HG02588 (cell line): ENCODE results near the gene PLS3.
"Not testable (repeated sequence)": the region's sequence is repeated elsewhere in the genome, so short reads cannot be mapped to it uniquely, and the experiment has no call there.

Experiments used
- ATAC-seq: cut with Tn5 transposase; IDR thresholded peaks from one replicate; pipeline ENCODE4 v1.9.1; 2021; ENCODE audit warnings: mild to moderate bottlenecking, moderate library complexity; ENCODE audit not compliant: unreplicated experiment

The PLS3 gene, protein sequence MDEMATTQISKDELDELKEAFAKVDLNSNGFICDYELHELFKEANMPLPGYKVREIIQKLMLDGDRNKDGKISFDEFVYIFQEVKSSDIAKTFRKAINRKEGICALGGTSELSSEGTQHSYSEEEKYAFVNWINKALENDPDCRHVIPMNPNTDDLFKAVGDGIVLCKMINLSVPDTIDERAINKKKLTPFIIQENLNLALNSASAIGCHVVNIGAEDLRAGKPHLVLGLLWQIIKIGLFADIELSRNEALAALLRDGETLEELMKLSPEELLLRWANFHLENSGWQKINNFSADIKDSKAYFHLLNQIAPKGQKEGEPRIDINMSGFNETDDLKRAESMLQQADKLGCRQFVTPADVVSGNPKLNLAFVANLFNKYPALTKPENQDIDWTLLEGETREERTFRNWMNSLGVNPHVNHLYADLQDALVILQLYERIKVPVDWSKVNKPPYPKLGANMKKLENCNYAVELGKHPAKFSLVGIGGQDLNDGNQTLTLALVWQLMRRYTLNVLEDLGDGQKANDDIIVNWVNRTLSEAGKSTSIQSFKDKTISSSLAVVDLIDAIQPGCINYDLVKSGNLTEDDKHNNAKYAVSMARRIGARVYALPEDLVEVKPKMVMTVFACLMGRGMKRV

DNA sequence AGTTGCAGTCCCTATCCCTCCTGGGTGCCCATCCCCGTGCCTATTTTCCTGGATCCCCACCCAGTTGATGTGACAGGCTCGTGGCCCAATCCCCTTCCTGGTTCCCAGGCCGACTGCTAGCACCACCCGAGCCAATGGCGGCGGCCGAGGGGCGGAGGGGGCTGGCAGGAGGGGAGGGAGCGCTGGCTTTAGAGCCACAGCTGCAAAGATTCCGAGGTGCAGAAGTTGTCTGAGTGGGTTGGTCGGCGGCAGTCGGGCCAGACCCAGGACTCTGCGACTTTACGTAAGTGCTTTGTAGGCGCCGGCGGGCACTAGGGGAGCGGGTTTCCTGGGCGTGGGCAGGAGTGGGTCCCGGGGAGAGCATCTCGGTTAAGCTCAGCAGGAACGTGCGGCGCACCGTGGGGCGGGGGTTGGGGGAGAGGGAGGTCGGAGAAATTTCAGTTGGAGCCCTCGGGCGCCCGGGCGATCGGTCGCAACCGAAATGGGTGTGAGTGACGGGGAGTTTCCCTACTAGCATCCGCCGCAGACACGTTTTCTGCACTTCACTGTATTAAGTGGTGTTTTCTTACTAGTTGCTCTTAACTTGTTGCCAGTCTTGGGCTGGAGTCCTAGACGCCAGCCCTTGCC, at the start of gene PLS3:
PLS3 (plus strand) TSS at position 197 of the 627 bp plus-strand sequence. CDS start 49,077 bp downstream, outside the sequence.
- no peak for ATAC-seq

DNA sequence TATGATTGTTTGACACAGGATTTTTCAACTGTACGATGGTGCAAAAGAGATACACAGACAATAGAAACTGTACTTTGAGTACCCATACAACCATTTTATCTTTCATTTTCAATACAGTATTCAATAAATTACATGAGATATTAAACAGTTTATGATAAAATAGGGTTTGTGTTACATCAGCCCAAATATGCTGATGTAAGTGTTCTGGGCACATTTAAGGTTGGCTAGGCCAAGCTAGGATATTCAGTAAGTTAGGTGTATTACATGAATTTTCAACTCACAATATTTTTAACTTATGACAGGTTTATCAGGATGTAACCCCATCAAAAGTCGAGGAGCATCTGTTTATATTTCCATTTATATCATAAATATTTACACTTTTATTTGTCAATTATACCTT, 42.9 kb upstream of the PLS3 start:
- no peak for ATAC-seq

DNA sequence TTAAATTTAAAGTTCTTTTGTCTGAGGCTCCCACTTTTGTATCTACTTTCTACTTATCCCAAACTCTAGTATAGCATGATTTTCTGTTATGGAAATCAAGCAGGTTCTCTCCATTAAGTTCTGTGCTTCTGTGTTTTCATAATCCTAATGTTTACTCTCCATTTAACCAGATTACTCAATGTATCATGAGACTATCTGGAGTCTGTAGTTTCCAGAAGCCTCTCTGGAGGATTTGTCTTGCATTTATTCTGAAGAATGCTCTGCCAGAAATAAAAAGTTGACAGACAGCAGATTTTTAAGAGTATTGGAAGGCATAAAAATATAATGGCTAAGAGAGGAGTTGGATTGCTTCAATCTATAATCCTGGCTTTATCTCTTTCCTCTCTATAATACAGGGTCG, 39.2 kb upstream of the PLS3 start:
- ATAC-seq = no peak

DNA sequence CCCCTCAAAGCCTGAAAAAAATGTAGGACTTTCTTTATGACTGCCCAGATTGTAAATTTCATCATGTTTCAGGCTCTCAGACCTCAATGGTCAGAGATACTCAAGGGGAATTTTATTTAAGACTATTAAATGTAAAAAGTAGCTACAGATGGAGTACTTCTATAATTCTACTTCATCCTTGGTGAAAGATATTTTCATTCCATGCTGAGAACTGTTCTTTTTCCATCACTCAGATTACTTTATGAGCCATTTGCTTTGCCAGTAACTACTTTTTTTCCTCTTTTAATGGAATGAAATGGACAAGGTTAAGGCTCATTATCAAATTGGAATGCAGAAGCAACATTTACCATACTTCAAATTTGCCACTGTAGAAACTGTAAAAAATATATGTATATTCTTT, 38.0 kb upstream of the PLS3 start:
- ATAC-seq = no peak

DNA sequence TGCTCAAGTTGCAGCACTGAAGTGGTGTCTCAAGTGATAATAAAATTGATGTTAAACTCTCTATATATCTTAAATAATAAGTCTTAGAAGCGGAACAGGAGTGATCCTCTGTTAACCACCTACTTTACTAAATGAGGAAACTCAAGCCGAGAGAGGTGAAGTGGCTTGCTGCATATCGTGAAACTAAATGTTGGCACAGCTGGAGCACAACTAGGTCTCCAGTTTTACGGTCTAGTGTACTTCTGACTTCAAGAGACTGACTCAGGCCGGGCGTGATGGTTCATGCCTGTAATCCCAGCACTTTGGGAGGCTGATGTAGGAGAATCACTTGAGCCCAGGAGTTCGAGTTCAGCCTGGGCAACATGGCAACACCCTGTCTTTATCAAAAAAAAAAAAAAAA, 35.5 kb upstream of the PLS3 start:
- ATAC-seq = no peak

DNA sequence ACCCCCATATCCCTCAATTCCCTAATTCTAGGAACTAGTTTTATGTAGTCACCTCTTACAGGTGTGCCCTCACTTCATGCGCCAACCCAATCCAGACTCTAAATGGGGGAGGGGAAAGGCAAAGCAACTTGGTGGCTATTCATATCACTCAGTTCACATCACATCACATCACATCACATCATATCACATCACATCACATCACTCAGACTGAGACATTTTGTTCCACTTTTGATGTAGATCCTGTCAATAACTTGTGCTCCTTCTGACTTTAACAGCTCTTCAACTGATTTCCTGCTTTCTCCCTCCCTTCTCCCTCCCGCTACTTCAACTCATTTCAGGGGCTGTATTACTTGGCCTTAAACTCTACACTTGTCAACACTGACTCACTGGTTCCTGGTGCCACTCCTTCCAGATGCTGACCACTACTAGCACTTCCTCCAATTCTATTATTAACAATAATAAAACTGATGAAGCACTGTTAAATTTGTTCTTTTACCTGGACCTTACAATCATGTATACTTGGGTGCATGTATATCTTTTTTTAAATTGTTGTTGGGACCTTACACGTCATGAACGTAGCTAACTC, 29.1 kb upstream of the PLS3 start:
- ATAC-seq = no peak

DNA sequence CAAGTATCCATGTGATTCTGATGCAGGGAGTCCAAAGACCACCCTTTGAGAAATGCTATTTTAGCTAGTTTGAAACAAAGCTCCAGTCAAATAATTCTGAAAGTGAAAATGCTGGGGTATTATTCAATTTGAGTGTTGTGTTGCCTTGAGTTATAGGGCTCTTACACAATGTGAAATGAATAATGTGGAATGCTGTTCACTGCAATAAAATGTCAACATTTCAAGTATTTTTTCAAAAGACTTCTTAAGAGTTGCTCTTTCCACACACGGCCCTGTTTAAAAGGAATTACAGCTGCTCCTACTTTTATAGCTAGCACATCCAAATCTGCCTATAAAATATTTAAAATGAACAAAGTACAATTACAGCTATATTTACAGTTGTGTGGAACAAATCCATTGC, 27.5 kb upstream of the PLS3 start:
- no peak for ATAC-seq

DNA sequence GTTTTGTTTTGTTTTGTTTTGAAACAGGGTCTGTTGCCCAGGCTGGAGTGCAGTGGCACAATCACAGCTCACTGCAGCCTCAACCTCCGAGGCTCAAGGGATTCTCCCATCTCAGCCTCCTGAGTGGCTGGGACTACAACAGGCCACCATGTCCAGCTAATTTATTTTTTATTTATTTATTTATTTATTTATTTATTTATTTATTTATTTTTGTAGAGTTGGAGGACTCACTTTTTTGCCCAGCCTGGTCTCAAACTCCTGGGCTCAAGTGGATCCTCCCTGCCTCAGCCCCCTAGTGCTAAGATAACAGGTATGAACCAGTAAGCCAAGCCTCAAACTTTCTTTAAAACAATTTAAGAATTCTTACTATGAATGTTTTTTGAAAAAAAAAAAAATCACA, 26.6 kb upstream of the PLS3 start:
- ATAC-seq = no peak

DNA sequence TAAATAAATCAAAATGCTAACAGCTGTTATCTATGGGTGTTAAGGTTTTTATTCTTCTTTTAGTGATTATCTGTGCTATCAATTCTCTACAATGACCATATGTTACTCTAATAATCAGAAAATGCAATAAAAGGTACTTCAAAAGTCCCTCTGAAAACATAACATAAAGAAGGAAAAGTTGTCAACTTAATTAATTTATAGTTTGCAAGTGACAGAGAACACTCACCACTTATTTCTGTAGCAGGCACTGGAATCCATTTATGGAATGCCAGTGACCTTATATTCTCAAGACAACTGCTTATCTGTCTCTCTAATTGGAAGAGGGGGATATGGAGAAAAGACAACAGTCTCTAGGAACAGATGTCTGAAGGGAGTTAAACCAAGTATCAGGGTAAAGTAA, 25.6 kb upstream of the PLS3 start:
- ATAC-seq = no peak

DNA sequence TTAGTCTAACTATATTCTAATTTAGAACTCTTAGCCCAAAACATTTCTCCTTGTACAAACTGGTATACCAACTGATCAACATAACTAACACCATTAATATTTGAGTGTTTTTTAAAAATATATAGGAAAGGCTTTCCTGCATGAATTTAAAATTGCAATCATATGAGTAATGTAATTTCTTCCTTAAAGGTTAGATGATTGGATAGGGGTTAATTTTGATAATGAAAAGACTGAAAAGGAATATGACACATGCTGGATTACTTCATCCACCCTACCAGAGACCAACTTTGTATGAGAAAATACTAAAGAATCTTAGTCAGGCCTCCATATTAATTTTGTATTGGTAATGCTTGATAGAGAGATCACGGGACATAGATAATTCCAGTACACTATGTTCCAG, 25.1 kb upstream of the PLS3 start:
- no peak for ATAC-seq

DNA sequence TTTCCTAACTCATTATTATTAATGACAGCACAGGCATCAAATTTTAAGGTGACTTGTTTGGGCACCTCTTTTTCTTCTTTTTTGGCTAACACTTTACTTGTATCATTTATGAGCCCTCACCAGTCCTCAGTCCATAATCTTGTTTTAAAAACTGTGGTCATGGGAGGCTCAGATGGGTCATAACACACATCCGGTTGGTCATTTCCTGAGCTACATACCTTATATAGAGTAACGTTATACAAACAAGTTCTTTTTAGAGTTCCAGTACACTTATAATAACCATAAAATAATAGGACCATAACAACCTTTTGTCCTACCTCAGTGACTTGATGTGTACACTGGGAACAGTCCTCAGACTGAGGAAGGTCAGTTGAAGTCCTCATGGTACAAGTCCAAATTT, 21.1 kb upstream of the PLS3 start:
- ATAC-seq = no peak

DNA sequence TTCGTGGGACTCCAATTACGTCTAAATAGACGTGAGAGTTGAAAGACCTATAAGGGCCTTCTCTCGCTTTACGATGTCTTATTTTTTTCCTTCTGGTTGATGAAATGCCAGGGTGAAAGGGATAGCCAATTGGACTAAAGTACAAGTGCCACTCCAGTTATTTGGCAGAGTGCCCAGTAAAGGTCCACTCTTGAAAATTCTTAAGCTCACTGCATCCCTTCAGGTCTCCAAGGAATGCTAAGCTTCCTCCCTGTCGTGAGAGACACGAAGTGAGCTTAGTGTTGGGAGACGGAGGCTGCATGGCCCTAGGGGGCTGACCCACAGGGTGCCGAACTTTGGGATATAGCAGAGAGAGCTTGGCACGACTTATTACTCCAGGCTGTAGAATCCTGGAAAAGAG, 19.9 kb upstream of the PLS3 start:
- ATAC-seq = not testable (repeated sequence)

DNA sequence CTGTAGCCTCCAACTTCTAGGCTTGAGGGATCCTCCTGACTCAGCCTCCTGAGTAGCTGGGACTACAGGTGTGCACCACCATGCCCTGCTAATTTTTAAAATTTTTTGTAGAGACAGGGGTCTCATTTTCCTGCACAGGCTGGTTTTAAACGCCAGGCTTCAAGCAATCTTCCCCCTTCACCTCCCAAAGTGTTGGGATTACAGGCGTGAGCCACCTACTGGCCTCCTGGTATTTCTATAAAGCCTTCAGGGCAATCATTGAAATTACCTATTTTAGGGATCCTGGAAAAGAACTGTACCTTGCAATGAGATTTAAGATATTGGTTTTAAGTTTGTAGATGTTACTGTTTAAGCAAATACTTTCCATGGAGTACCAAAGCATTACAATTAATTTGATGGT, 13.5 kb upstream of the PLS3 start:
- no peak for ATAC-seq

DNA sequence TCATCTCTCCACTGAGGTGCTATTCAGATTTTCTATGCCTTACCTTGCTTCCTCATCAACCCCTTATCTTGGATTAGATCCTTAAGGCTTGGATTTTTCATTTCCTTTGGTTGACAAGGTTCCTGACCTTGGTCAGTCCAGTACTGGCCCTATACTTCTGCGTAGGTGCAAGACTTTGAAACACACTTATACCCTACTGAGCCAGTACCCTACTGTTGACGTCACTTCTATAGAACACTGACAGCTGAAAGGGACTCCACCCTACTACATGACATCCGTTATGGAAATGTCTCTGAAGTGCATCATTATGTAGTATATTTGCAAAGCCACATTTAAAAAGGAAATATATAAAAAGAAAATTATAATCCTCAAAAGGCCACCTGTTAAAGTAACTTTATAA, 12.0 kb upstream of the PLS3 start:
- no peak for ATAC-seq

DNA sequence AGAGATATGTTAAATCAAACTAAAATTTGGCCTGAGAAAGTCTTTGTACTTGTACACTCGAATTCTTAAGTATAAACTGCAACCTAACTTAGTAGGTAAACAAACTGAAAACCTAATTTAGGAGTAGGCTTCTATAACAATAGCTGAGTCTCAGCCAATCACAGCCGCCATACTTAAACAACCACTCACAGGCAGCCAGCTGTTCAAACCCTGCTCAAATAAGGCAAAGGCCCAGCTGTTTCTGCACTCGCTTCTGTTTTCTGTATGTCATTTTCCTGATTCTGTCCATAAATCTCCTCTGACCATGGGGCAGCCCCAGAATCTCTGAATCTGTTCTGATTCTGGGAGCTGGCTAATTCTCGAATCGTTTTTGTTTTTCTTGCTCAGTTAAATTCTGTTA, 7.8 kb upstream of the PLS3 start:
- ATAC-seq = no peak

DNA sequence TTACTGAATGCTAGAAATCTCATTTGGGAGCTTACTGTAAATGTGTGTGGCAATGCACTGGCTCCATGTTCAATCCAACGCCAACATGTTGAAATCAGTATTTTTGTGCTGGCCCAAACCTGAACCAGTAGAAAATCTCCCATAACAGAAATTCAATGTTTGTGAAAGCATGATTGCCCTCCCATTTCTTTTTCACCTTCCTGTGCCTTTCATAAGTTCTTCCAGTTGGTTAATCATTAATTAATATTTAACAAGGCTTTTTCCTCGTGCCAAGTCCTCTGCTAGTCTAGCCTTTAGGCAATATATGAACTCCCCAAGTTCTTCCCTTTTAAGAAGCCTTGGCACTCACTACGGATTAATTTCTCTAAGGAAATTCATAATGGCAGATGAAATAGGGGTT, 1.3 kb upstream of the PLS3 start:
- ATAC-seq = no peak

DNA sequence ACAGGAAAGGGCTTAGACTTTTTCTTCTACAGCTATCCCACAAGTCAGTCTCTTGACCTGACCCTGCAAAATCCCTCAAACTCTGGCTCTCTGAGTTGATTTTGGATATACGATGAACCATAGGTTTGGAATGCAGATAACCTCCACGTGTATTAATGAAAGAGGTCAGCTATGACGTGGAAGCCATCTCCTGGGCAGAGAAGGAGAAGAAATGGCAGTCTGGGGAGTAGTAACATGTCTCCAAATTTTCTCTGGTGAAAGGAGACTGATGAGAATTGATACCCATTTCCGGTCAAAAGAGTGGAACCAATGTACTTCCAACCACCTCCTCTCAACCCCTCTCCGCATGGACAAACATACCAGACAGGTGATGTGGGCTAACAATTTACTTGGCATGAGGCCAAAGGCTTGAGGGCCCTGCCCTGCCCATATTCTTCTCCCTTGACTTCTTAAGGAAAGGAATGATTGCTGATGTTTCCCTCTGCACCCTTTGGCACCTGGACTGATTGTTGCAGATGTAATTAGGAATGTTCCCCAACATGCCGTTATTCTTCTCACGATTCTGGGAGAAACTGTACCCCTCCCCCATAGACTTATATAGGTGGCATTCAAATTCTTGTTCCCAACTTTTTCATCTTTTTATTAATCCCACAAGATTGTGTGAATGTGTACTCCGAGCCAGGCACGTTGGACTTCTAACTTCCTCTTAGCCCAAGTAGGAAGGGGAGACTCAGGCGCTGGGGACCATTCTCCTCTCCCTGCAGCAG, 580 bp upstream of the PLS3 start:
- no peak for ATAC-seq

DNA sequence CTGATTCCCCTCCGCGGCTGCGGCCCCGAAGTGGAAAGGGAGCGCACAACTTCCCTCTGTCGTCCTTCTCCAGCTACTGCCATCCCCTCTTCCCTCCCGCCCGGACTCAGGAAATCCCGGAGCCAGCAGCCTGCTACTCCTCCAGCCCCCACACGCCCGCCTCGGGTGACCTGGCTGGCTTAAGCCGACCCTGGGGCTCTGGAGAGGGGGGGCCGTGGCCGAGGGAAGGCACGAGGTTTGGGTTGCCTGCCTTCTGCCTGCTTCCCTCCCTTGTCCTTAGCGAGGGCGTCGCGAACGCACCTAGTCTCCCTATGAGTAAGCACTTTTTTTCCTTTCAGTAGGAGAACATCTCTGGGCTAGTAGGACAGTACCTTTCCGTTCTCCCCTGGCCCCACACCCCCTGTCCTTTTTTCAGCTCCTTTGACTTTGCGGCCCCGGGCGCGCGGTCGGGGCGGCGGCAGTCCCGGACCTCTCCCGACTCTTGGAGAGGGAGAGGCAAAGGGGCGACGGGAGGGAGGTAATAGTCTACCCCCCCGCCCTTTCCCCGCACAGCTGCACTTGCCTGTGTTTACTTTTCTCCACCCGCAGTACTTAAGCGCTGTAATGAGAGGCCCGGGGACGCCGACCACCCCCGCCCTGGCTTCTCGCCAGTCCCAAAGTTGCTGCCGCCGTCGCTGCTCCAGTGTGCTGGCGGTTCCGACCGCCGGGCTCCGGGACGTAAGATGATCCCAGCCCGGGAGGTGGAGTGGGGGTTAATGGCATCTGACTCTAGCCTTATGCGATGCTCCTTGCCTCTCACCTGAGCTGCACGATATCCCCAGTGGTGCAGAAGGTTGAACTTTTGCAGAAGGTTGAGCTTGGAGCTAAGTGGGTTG, 868 bp downstream of the PLS3 start:
- no peak for ATAC-seq

DNA sequence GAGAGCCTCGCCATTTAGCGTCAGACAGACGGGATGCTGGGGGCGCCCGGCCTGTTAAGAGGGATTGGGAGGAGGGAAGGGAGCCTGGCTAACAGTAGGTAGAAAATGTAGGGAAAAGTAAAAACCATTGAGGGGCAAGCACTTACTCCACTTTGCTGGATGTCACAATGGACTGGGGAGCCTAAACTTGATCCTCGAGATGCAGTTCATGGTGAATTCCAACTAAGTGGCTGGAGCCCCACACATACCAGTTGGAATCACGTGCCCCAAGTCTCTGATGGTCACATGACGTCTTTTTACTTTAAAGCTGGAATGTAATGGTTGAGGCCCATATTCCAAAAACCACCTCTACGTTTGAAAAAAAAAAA, 1.5 kb downstream of the PLS3 start:
- ATAC-seq = no peak

DNA sequence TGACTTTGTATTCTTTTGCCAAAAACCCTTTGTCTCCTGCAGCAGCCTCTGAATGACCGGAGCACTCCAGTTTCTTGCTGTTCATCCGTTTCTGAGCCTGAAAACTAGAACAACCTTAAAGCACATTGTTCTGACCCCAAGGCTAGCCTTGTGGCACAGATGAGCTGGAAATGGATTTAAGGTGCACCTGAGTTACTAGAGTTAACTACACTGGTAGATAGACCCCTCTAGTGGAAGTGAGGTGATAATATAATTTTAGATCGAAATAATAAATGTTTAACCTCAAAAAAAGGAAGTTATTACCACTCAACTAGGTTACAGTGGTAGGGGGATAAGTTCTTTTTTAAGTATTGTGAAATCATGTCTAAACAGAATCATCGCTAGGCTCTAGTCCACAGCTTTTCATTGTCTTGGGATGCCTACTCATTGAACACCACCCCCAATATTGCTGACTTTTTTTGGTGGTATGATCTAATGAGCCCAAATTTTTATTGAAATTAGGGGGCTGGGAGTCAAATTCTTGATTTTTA, 2.7 kb downstream of the PLS3 start:
- no peak for ATAC-seq
